GM15510 (cell line): ENCODE results near the gene SPSB2.
A peak's percentile ranks its signal among the peaks of the same experiment; 100 is the strongest.

Experiments
- POLR2A ChIP-seq: IDR thresholded peaks from 3 replicates; pipeline ENCODE4 v1.6.1; 2011; ENCODE audit warnings: borderline replicate concordance; ENCODE audit not compliant: insufficient read length; ENCODE audit errors: extremely low read depth

SPSB2 gene

DNA sequence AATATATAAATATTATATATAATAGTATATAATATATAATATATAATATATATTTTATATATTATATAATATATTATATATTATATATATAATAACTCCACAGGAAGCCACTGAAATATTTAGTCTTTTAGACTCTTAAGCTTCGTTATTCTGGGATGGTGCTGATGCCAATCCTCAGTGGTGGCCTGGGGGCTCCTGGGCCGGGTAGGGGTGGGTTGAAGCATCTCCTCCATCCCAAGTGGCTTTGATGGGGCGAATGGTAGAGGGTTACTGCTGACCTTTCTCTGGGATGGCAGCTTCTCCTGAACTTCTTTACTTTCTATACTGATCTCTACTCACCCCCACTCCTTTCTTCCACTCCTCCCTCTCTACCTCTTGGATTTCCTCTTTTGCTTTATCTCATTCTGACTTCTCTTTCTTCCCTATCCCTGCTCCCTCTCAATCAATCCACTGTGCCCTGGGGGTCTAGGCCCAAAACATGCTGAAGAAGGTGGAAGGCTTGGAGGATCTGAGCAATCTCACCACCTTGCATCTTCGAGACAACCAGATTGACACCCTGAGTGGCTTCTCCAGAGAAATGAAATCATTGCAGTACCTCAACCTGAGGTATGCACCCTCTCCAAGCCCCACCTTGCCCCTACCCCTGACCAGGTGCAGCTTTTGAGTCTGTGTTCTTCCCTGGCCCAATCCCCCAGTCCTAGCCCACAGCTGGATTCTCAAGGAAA is 36.5 kb upstream of the SPSB2 start:
- TF ChIP-seq POLR2A: no peak

DNA sequence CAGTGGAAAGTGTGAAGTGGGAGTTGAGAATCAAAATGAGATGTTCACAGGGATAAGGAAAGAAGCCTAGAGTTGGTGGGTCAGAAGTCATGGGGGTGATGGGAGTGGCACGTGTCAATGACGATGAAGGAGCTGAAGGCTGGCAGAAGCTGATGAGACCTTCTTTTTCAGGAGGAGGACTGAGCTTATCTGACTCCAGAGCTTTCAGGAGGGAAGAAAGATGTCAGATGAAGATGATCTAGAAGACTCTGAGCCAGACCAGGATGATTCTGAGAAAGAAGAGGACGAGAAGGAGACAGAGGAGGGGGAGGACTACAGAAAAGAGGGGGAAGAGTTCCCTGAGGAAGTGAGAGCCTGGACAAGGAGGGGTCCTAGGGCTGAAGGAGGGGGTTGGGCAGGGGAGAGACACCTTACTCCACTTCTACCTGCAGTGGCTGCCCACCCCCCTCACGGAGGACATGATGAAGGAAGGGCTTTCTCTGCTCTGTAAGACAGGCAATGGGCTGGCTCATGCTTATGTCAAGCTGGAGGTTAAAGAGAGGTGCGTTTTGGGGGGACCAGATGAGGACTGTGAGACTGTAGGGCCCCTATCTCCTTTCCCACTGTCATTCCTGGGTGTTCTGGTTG is 32.4 kb upstream of the SPSB2 start:
- TF ChIP-seq POLR2A: no peak

DNA sequence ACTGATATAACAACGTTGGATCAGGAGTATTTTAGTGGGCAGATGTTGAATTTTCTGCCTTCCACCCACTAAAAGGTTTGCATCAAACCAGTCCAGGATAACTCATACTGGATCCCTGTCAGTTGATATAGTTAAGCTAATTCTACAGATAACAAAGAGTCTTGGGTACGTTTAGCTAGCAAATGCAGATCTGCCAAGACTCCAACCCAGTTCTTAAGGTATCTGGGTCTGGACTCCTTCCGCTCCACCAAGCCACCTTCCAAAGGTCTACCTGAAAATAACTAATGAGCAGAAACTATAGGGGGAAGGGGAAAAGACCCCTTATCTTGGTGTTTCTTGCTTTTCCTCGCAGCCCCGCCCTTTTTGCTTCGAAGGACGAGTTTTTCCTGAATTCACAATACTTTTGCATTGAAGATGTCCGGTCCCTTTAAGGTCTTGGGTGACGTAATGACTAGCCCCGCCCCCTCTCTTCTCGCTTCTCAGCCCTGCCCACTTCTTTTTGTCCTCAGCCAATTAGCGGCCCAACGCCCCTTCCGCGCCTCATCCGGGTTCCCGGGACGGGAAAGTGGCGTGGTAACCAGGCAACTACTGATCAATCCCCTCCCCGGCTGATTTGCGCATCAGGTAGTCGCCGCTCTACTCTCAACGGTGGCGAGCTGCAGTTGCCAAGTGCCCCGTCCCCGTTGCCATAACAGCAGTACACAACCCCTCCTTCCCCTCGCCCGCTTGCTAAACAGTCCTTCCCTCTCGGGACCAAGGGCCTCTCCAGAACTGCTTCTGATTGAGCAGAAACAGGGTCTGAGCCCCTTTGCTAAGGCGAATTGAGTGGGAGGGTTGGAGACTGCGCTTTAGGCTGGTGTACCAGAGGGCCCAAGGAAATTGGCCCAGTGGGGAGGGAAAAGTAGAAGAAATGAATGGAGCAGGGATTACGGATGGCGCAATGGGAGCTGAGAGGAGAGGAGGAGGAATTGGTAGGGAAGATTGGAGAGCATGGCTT is 31.5 kb upstream of the SPSB2 start, which contains the start of gene LRRC23:
TSS of gene LRRC23 (plus strand) at position 543 of the 997 bp plus-strand sequence. CDS start 812 bp downstream, outside the sequence.
- peak; percentile 50 for TF ChIP-seq POLR2A

DNA sequence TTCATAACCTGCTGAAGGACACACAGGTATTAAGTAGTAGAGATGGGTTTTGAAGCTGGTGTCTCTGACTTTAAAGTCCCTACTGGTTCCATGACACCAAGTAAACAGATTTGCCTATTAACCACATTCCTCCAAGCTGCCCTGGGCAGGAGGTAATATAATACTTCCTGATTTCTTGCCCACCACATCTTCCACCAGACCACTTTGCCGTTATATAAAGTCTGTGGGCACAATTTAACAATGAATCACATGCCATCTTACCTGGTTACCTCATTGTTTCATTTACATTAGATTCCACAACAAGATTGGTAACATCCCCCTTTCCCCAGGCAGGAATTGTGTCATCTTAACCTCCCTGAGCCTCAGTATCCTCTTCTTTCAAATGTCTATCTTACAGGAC is 30.6 kb upstream of the SPSB2 start:
- no peak for TF ChIP-seq POLR2A

DNA sequence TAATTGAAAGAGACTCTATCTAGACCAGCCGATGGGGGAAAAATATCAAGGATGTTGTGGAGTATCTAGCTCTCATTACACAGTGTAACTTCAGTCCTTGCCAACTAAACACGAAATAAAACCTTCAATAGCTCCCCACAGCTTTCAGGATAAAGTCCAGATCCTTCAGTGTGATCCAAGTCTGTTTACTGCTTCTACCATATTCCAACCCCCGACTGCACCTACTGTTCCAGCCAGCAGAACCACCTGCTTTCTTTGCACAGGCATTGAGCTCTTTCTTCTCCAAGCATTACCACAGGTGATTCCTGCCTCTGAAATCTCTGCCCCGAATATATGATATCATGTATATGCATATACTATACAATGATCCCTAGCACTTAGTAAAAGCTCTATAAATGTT is 29.3 kb upstream of the SPSB2 start:
- no peak for TF ChIP-seq POLR2A

DNA sequence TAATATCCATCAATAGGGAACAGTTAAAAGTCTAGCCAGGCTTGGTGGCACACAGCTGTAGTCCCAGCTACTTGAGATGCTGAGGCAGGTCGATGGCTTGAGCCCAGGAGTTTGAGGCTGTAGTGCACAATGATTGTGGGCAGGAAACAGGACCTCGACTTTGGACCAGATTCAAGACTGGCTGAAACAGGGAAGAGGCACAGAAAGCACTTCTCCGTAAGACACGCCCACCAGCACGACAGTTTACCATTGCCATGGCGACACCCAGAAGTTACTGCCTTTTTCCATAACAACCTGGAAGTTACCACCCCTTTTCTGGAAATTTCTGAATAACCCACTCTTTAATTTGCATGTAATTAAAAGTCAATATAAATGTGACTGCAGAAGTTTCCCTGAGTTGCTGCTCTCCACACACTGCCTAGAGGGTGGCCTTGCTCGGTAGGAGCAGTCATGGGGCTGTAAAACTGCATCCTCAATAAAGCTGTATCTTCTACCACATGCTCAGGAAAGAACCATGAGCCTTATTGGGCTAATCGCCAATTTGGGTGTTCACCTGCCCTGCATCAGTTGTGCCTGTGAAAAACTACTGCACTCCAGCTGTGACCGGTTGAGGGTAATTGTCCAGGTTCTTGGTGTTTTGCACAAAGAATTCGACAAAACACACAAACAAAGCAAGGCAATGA is 26.9 kb upstream of the SPSB2 start:
- TF ChIP-seq POLR2A: no peak

DNA sequence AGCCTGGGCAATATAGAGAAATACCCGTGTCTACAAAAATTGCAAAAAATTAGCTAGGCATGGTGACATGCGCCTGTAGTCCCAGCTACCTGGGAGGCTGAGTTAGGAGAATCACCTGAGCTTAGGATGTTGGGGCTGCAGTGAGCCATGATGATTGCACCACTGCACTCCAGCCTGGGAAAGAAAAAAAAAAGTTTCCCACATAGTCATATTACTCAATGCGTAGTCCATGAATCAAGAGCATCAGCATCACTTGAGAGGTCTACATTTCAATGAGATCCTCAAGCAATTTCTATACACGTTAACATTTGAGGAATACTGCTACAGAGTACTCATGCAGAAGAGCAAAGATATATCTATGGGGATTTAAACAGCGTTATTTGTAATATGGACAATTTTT is 26.3 kb upstream of the SPSB2 start:
- TF ChIP-seq POLR2A: no peak

DNA sequence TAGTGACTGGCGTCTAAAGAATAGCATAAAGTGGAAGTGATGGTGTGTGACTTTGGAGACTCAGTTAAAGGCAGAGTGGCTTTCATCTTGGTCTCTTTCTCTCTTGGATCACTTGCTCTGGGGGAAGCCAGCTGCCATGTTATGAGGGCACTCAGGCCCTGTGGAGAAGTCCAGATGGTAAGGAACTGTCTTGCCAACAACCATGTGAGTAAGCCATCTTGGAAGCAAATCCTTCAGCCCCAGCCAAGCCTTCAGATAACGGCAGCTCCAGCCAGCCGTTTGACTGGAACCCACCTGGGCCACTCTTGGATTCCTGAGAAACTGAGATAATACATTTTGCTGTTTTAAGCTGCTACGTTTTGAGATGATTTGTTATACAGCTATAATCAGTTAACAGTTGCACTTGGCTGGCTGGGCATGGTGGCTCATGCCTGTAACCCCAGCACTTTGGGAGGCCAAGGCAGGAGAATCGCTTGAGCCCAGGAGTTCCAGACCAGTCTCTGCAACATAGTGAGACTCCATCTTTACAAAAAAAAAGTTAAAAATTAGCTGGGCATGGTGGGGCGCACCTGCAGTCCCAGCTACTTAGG is 23.8 kb upstream of the SPSB2 start:
- no peak for TF ChIP-seq POLR2A

DNA sequence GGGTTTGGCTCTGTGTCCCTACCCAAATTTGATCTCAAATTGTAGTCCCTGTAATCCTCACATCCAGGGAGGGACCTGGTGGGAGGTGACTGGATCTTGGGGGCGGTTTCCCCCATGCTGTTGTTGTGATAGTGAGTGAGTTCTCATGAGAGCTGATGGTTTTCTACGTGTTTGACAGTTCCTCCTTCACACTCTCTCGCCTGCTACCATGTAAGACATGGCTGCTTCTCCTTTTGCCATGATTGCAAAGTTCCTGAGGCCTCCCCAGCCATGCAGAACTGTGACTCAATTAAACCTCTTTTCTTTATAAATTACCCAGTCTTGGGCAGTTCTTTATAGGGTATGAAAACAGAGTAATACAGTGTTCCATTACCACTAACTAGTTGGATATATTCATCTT is 21.2 kb upstream of the SPSB2 start:
- TF ChIP-seq POLR2A: no peak

DNA sequence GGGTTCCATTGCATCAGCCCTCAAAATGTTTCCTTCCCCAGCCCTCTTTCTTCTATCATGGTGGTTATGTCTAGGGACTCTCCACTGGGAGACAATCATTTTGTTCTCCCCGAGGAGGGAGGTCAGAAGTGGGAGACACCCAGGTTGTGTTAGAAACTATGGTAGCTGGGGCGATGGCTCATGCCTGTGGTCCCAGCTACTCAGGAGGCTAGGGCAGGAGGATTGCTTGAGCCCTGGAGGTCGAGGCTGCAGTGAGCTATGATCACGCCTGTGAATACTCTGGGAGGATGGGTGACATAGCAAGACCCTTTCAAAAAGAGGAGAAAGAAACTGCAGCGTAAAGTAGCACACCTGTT is 18.5 kb upstream of the SPSB2 start:
- TF ChIP-seq POLR2A: no peak

DNA sequence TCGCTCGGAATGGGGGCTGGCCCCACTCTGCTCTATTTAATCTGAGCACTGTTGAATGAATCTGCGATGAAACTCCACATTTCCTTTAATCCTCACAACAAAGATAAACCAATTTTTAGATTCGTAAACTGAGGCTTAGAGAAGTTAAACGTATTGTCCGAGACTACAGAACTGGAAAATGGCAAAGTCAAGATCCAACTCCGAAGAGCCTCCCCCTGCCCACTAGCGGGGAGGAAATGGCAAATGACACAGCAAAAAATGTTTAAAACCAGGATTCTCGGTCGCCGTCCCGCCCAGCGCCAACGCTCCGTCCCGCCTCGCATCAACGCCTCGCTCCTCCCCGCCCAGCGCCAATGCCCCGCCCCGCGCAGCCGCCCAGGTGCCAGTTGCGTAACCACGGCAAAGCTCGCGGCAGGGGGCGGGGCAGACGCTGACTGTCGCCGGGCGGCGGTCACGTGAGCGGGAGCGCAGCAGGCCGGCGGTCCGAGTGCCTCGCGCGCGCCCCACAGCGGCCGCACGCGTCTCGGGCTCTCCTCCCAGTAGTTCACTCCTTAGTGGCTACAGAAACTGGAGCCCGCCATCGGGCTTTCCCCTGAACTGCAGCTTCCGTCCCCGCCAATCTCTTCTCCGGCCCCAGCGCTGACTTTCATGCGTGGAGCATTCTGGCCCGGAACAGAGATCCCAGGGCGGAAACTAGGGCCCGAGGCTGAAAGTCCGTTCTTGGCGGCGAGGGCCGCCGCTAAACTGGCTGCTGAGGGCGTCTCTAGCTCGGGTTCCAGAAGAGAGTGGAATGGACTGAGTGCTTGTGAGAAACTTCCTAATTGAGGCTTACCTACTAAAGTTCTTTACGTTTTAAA is 17.9 kb upstream of the SPSB2 start:
- peak; percentile 80 for TF ChIP-seq POLR2A

DNA sequence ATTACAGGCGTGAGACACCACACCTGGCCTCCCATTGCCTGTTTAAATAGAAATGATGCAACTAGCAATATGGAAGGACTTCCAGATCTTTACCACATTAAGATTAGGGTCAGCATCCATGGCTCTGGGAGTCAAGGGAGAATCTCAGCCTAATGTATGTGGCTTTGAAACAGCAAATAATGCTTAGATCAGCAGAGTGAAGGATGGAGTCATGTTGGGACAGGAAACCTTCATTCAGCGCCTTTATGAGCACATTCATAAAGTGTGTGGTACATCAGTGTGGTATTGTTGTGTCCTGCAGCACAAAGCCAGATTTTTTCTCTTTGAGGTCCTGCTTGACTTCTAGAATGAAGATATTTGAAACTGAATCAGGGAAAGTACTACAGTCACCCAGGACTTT is 15.3 kb upstream of the SPSB2 start:
- no peak for TF ChIP-seq POLR2A

DNA sequence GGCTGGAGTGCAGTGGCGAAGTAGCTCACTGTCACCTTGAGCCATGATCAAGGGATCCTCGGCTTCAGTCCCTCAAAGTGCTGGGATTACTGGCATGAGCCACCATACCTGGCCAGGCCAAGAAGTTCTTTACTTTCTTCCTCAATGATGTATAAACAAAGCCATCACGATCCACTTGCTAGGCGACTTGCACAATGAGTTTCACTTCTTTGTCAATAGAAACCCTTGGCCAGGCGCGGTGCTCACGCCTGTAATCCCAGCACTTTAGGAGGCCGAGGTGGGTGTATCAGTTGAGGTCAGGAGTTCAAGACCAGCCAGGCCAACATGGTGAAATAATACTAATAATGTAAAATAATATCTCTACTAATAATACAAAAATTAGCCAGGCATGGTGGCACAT is 14.4 kb upstream of the SPSB2 start:
- TF ChIP-seq POLR2A: no peak
